IPS-15b (cell line): ENCODE measurements around the gene SLC25A42.

Experiments used
- H3K27me3 ChIP-seq: one replicate; pipeline ENCODE4 v1.6.1; 2013; ENCODE audit warnings: low read length; ENCODE audit not compliant: control insufficient read depth, insufficient read depth
- H3K36me3 ChIP-seq: one replicate; pipeline ENCODE4 v1.6.1; 2013; ENCODE audit warnings: low read length; ENCODE audit not compliant: control insufficient read depth, insufficient read depth
- H3K4me1 ChIP-seq: one replicate; pipeline ENCODE4 v1.6.1; 2013; ENCODE audit warnings: mild to moderate bottlenecking, low read length; ENCODE audit not compliant: control insufficient read depth, insufficient read depth
- H3K4me3 ChIP-seq: one replicate; pipeline ENCODE4 v1.5.1; 2013; ENCODE audit warnings: low read depth, low read length
- H3K9ac ChIP-seq: one replicate; pipeline ENCODE4 v1.6.1; 2013; ENCODE audit warnings: low read depth, mild to moderate bottlenecking, low read length
- H3K9me3 ChIP-seq: one replicate; pipeline ENCODE4 v1.6.1; 2013; ENCODE audit warnings: mild to moderate bottlenecking, low read length; ENCODE audit not compliant: control insufficient read depth, insufficient read depth

Gene SLC25A42

DNA sequence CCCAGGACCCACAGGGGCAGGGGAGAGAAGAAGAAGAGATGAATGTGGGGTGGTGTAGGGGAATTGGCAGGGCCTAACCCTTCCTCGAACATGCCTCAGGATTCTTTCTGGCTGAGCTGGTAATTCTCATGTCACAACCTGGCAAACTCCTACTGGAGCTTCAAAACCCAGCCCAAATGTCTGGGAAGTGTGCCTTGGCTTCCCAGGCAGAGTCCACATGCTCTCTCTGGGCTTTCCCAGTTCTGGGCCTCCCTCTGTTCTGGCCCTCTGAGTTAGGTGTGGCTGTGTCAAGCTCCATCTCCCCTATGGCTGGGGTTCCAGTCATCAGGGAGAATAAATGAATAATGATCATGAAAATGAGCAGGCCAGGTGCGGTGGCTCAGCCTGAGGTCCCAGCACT, 85.6 kb downstream of the SLC25A42 start:
- Histone ChIP-seq H3K27me3 (no peaks in the 10 kb centered on the region), H3K4me3 (no peak overlapping the region), H3K4me1 (no peaks in the 10 kb centered on the region), H3K9ac (no peak overlapping the region), H3K9me3 (no peaks in the 10 kb centered on the region), H3K36me3 (peaks cover 5% of the 10 kb centered on the region)

DNA sequence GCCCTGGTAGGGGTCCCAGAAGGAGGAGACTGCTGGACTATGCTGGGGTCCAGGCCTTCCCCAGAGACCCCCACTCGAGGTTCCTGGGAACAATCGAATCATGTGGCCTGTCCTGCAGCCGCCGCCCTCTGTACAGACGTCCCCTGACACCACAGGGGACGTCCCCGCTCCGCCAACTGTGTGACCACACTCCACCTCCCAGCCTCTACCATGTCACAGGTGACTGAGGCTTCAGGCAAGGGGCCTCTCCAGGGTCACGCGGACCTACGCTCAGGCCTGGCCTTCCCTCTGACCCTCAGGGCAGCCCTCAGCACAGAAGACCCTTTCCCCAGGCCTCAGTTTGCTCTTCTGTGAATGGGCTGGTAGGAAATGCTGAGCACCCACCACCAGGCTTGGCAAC, 87.6 kb downstream of the SLC25A42 start:
- Histone ChIP-seq H3K9ac (no peak overlapping the region), H3K4me3 (no peak overlapping the region), H3K9me3 (no peaks in the 10 kb centered on the region), H3K36me3 (peaks cover 5% of the 10 kb centered on the region), H3K27me3 (no peaks in the 10 kb centered on the region), H3K4me1 (no peaks in the 10 kb centered on the region)

DNA sequence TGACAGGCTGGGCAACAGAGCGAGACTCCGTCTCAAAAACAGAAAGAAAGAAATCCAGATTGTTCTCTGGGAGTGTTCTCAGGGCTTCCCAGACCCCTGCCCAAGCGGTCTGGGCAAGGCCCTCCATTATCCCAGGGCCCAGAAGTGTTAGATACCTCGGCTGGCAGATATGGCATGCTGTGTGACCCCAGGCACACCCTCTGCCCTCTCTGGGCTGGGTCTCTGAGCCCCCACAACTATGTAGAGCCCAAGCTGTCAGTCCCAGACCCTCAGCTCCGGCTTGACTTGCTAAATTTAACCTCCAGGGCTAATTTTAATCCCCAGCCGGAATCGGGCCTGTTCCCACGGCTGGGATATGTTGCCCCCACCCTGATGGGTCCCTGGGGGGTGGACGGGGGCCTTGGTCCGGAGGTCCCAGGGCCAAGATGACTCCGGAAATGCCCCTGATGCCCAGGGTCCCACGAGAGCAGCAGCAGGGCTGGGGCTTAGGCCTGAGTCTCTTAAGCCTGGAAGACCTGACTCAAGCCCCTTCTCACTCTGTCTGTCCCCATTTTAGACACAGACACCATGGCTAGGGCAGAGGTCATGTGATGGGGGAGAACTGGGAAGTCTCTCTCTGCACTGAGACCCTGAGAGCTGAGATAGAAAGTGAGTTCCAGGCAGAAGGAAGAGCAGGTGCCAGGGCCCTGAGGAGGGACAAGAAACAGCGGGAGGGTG, 89.0 kb downstream of the SLC25A42 start:
- Histone ChIP-seq H3K4me1 (no peaks in the 10 kb centered on the region), H3K27me3 (no peaks in the 10 kb centered on the region)

DNA sequence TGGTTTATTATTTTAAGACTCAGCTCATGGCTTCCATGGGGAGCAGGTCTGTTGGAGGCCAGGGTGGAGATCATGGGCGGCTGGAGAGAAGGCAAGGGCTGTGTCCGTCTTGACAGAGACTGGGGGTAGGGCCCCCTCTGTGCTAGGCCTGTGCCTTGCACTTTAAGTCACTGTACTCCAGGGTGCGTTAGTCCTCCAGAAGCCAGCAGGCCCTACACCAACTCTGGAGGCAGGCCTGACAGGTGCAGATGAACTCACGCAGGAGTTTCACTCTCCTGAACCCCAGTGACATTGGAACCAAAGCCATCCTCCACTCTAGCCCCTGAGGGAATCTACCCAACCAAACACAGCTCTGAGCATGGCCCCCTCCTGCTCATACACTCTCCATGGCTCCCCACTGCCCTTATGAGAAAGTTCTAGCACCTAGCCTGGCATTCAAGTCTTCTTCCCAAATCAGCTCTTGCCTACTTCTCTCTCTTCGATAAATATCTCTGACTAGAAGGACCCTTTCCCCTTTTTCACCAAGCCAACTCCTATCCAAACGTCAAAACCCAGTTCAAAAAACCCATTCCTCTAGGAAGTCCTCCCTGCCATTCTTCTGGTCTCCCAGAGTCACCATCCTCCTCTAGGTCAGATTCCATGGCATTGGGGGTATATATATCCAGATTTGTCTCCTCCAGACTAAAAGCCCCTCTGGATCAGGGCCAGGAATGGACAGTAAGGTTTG, 91.1 kb downstream of the SLC25A42 start:
- no peak overlapping the region for H3K4me3 ChIP-seq
- H3K9ac ChIP-seq: no peak overlapping the region
- H3K27me3 ChIP-seq: no peaks in the 10 kb centered on the region
- no peaks in the 10 kb centered on the region for H3K4me1 ChIP-seq
- H3K9me3 ChIP-seq: no peaks in the 10 kb centered on the region
- no peaks in the 10 kb centered on the region for H3K36me3 ChIP-seq

More for the DNA sequence above, 89.0 kb downstream of the SLC25A42 start:
- H3K4me3 ChIP-seq: no peak overlapping the region
- no peaks in the 10 kb centered on the region for H3K9me3 ChIP-seq
- peaks cover 5% of the 10 kb centered on the region for H3K36me3 ChIP-seq
- H3K9ac ChIP-seq: no peak overlapping the region

DNA sequence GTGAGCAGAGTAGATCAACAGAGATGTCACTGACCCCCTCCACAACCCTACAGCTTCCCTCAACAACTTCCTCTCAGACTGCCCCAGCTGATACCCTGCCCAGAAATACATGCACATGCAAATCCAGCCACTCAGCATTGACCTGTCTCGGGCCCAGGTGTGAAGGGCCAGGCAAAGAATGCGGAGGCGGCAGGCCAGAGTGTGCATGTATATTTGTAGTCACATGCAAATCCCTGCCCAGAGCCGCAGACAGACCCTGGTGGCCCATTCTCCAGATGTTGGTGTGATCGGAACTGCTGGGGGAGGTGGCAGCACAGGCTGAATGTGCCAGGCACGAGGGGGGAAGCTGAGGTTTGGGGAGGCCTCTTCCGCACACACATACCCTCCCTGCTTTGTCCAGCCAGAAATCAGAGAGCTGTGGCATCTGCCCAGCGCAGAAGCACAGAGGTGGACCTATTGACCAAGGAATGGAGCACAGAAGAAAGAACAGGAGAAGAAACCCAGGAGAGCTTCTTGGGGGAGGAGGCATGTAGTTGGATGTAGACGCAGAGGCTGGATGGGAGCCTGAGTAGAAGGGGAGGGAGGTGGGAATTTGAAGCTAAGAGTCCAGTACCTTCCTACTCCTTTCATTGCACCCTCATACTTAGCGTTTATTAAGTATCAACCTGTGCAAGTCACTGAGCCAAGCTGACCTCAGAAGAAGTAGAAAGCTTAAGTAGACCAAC, 91.9 kb downstream of the SLC25A42 start:
- H3K4me1 ChIP-seq: no peaks in the 10 kb centered on the region
- H3K36me3 ChIP-seq: no peaks in the 10 kb centered on the region
- H3K9ac ChIP-seq: no peak overlapping the region

DNA sequence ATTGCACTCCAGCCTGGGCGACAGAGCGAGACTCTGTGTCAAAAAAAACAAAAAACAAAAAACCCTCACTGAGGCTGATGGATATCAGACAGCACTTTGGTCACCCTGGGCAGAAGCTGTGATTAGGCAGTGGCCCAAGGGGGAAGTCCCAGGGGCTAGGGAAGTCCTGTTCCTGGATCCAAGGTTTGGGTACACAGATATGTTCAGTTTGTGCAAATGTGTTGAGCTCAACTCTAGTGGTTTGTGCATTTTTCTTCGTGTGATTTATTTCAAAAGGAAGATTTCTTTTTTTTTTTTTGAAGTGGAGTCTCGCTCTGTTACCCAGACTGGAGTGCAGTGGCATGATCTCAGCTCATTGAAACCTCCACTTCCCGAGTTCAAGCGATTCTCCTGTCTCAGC, 94.0 kb downstream of the SLC25A42 start:
- Histone ChIP-seq H3K9me3 (no peaks in the 10 kb centered on the region), H3K4me1 (no peaks in the 10 kb centered on the region), H3K9ac (no peak overlapping the region), H3K27me3 (no peaks in the 10 kb centered on the region), H3K4me3 (no peak overlapping the region), H3K36me3 (no peaks in the 10 kb centered on the region)

More for the DNA sequence above, 91.9 kb downstream of the SLC25A42 start:
- Histone ChIP-seq H3K4me3 (no peak overlapping the region), H3K9me3 (no peaks in the 10 kb centered on the region), H3K27me3 (no peaks in the 10 kb centered on the region)

DNA sequence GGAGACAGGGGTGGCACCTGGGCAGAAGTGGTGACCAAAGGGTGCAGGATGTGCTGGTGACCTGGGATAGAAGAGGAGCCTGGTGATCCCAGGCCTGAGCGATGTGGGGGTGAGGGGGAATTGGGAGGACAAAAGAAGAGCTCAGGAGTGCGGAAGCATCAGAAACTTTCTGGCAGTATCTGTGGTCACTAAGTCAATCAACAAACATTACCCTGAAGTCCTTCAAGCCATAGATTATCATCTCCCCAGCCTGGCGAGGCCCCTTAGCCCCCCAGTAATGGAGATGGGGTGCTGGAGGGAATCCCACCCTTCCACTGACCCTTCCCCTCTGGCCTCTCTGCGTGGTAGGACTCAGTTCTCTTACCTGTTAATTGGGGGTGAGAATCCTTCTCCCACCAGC, 95.7 kb downstream of the SLC25A42 start:
- H3K4me1 ChIP-seq: no peaks in the 10 kb centered on the region
- H3K27me3 ChIP-seq: no peaks in the 10 kb centered on the region
- no peak overlapping the region for H3K4me3 ChIP-seq
- H3K9ac ChIP-seq: no peak overlapping the region
- H3K9me3 ChIP-seq: no peaks in the 10 kb centered on the region
- H3K36me3 ChIP-seq: no peaks in the 10 kb centered on the region

DNA sequence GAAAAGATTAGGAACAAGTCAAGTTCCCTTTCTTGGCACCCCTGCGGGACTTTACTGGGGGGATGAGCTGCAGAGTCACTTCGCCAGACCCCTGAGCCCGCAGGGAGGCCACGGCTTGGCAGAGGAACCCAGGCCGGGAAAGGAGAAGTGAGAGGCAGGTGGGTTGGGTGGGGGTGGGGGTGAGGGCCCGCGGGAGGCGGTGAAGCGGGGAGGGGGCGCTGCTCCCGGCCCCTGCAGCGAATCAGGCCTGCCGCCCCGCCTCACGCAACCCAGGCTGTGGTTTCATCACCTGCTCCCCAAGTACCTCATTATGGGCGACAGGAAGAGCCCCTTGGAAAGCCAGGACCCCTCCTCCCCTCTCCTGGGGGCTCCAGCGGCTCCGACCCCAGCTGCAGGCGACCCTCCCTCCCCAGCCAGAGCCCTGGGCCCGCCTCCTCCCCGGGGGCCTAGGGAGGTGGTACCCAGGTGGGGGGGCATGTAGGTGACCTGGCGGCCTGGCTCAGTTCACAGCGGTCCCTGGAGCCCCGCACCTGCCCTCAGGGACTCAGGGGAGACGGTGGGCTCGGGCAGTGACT, 96.8 kb downstream of the SLC25A42 start:
- H3K4me3 ChIP-seq: peak overlapping the region; percentile 35
- H3K4me1 ChIP-seq: no peaks in the 10 kb centered on the region
- H3K9ac ChIP-seq: peak overlapping the region; percentile 32
- no peaks in the 10 kb centered on the region for H3K9me3 ChIP-seq
- H3K36me3 ChIP-seq: no peaks in the 10 kb centered on the region
- H3K27me3 ChIP-seq: no peaks in the 10 kb centered on the region

DNA sequence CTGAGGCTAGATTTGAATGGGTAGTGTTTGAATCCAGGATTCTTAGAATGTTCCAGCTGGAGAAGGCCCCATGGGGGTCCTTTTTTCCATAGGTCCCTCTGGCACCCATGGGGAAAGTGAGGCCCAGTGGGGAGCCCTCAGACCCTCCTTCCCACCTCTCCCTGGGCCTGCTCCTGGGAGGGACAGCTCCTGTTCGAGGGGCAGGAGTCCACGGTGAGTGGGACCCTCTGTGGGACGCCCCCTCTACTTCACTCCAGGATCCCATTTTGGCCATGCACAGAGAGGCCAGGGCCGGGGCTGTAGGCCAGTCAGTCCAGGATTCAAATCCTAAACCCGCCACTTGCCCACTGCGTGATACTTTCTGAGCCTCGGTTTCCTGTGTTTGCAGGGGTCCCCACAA, 98.7 kb downstream of the SLC25A42 start:
- H3K9me3 ChIP-seq: no peaks in the 10 kb centered on the region
- peaks cover under 1% of the 10 kb centered on the region for H3K27me3 ChIP-seq
- H3K4me3 ChIP-seq: no peak overlapping the region
- no peak overlapping the region for H3K9ac ChIP-seq
- no peaks in the 10 kb centered on the region for H3K4me1 ChIP-seq
- H3K36me3 ChIP-seq: no peaks in the 10 kb centered on the region
